ENCODE measurements around the gene GPSM1.
A peak's percentile ranks its signal among the peaks of the same experiment; 100 is the strongest.
"Not testable (repeated sequence)": the region's sequence is repeated elsewhere in the genome, so short reads cannot be mapped to it uniquely, and the experiment has no call there.

Gene GPSM1

DNA sequence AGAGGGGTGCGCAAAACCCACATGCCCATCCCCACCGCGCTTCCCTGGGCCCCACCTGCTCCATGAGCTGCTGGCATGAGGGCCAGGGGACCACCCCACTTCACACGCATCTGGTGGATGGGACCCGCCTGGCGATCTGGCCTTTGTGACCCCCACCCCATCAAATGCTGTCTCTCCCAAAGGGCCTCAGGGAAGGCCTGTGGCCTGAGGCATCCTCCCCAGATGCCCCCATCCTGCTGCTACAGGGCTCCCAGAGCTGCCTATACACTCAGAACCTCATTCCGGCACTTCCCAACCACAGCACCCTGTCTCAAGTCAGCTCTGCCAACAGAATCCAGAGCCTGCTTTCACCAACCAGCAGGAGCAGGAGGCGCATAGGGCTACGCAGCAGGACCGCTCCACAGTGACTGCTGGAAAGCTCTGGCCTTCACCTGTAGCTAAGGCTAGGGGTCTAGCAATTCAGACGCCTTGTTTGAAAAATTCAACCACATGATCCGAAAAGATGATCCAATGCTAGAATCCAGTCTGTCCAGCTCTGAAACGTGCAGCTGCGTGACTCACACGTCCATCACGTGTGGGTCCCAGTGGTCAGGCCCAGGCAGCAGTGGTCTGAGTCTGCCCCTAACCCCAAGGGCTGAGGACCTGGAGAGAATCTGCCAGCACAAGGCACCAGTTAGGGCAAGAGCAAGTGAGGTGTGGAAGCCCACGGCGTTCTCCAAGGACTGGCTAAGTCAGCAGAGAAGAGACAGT, 74.0 kb downstream of the GPSM1 start:
- no peak for DNase-seq

DNA sequence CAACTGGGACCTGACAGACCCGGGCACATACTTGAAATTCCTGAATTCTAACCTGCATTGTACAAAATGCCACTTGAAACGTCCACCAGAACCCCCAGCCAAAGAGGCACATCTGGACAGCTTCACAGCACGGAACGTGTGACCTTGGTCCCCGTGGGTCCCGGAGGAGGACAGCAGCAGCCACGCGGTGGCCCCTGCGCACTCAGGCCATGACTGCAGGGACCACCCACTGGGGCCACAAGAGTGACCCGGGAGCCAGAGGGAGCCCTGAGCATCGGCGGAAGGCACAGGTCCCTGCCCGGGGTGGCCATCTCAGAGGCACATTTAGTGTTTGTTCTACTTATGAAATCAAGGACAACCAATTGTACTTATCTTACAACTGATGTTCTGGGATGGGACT, 74.7 kb downstream of the GPSM1 start:
- no peak for DNase-seq

DNA sequence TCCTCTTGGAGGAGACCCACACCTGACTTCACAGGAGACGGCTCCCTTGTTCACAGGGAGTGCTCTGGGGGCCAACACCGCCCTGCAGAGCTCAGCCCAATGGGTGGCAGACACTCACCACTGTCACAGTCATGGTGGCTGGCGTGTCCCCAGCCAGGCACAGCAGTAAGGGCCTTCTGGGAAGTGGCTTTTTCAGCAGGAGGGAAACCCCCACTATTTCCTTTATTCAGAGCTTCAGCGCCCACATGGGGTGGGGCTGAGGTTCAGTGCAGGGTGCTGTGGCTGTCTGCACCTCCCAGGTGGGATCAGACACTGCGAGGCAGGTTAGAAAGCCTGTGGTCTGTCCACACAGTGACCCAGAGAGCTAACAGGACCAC, 76.2 kb downstream of the GPSM1 start:
- peak; percentile 80 for DNase-seq

DNA sequence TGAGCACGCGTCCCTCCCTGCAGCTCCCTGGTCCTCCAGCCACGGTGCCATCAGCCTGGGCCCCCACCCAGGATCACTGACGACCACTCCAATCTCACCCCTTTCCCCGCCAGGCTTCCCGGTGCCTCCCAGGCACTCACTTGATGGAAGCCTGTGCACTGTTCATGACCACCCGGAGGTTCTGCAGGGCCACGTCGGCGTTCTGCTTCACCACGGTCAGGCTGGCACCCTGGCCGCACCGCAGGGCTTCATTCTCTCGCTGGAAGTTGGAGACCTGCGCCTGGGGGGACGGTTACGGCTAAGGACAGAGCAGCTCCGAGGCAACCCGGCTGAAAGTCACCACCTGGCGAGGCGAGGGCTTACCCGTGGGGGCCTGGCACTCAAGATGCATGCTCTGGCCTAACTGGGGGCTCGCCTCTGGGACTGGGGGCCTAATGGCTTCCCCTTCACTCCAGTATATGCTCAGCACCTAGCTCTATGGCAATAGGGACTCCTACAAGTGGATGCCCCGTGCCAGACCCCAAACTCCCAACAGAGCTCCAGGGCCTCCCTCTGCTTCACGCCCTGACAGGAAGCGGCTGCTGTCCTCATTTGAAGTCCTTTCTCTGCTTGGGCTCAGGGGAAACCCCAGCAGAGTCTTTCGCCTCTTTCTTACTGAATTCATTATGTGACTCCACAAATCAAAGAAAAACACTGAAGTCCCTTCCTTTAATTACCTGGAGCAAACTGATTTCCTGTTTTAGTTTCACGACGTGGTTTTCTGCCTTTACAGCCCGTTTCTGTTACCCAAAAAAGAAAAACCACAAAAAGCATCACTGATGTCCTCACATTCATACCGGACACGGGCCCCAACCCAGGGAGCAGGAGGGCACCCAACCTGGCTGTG, 76.8 kb downstream of the GPSM1 start:
- no peak for DNase-seq

DNA sequence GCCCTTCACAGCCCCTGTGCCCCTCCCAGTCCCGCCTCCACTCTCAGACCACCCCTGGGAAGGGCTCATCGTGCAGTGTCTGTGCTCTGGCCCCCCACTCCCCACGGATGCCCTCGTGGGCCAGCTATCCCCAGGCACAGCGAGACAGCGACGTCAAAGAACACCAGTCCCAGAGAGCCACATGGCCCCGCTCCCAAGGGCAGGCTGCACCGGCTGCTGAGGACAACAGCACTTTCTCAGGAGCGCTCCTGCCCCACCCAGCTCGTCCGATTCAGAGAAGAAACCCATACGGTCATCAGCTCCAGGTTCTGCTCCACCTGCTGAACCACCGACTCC, 77.4 kb downstream of the GPSM1 start:
- DNase-seq, result no peak

DNA sequence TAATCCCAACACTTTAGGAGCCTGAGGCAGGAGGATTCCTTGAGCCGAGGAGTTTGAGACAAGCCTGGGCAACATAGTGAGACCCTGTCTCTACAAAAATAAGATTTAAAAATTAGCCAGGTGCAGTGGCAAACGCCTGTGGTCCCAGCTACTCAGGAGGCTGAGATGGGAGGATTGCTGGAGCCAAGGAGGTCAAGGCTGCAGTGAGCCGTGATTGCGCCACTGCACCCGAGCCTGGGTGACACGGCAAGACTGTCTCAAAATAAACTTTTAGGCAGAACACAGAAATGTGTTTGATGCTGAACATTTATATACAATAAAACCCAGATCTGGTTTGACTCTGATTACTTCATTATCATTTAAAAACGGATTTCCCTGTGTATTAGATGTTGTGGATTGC, 78.1 kb downstream of the GPSM1 start:
- no peak for DNase-seq

DNA sequence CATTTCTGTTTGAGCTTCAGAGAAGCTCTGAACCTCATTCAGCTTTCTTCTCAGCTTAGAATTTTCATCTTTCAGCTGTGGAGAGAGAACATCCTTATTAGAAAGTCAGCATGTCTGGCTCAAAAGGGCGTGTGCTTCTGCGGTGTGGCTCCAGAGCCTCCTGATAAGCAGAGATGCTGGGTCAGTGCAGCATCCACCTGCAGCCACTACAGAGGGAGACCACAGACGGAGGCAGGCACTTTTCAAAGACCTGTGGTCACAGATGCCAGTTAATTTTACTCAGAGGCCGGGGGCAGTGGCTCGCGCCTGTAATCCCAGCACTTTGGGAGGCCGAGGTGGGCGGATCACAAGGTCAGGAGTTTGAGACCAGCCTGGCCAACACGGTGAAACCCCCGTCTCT, 78.6 kb downstream of the GPSM1 start:
- not testable (repeated sequence) for DNase-seq

DNA sequence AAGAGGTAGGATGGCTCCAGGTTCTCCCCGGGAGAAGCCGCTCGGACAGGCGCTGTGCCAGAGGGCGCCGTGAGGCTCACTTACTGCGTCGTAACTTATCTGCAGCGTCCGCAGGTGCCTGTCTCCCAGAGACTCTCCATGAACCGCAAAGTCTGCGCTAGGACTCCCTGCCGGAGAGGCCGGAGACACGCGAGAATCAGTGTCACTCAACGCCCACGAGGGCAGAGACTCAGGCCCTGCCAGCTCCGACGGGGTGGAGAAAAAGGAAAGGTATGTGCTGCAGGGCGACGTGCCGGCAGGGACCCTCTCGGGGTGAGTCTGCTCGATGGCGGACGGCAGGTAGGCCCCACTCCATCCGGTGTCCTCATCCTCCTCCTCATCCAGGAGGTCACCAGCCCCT, 79.7 kb downstream of the GPSM1 start:
- DNase-seq, result not testable (repeated sequence)

DNA sequence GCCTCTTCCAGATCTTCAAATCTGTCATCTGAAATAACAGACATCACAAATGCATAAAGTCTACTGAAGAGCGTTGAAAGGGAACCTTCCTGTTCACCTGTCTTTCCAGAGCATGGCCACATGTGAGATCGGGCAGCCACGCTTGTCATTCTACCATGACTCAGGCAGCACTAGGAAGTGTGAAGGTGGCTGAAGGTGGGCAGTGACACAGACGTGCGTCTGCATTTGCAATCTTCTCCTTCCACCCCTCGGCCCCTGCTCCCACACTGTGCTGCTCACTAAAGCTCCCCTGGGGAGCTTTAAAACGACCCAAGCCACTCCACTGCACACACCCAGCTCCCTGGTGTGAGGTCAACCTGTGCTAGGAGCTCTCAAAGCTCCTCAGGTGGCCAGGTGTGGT, 80.6 kb downstream of the GPSM1 start:
- no peak for DNase-seq

All from CD4-positive, alpha-beta T cell treated with Interleukin-15 for 1 hour (primary cell).